Fibroblast of lung (primary cell): ENCODE results near the gene EZH1. TPM values are rescaled to one million over a fixed set of nuclear protein-coding genes. Genes with fewer than 3 reads are reported as not detected.

ENCODE experiments used
- DNase-seq, 2 donors: peaks; one replicate each; pipeline versions ENCODE4 v3.0.0 to v3.0.0-alpha.2; 2010; ENCODE audit warnings: low read depth in 2 of 2
- H2AFZ ChIP-seq: 2 replicates; pipeline ENCODE4 v1.5.1; 2012; ENCODE audit warnings: low read length, control low read depth, inconsistent platforms
- H3K27ac ChIP-seq: 2 replicates; pipeline ENCODE4 v1.5.1; 2011; ENCODE audit warnings: low read length, control low read depth; ENCODE audit not compliant: insufficient read depth
- H3K27me3 ChIP-seq: 2 replicates; pipeline ENCODE4 v1.5.1; 2011; ENCODE audit warnings: mild to moderate bottlenecking, low read length; ENCODE audit not compliant: control insufficient read depth, insufficient read depth
- H3K36me3 ChIP-seq: 2 replicates; pipeline ENCODE4 v1.5.1; 2011; ENCODE audit warnings: low read length; ENCODE audit not compliant: control insufficient read depth, insufficient read depth
- H3K4me1 ChIP-seq: 2 replicates; pipeline ENCODE4 v1.5.1; 2011; ENCODE audit warnings: low read length; ENCODE audit not compliant: control insufficient read depth, insufficient read depth; ENCODE audit errors: extremely low read depth
- H3K4me2 ChIP-seq: 2 replicates; pipeline ENCODE4 v1.5.1; 2011; ENCODE audit warnings: low read length, control low read depth; ENCODE audit not compliant: insufficient read depth; ENCODE audit errors: extremely low read depth
- H3K4me3 ChIP-seq, 4 experiments: fragments of 200-600 bp in 1 of 4; sonication (generic) in 1 of 4; replicated peaks in 1 of 4; 2 replicates each; pipeline ENCODE4 v1.5.1; 2011 to 2016; ENCODE audit warnings: low read length in 4 of 4, low read depth in 3 of 4, mild to moderate bottlenecking in 3 of 4, control low read depth in 2 of 4, inconsistent platforms in 1 of 4, mixed read lengths in 1 of 4; ENCODE audit not compliant: insufficient read depth in 1 of 4; ENCODE audit errors: control extremely low read depth in 1 of 4
- H3K79me2 ChIP-seq: 2 replicates; pipeline ENCODE4 v1.5.1; 2012; ENCODE audit warnings: mild to moderate bottlenecking, low read length, inconsistent platforms; ENCODE audit not compliant: control insufficient read depth, insufficient read depth
- H3K9ac ChIP-seq: 2 replicates; pipeline ENCODE4 v1.5.1; 2011; ENCODE audit warnings: mild to moderate bottlenecking, low read length, control low read depth; ENCODE audit not compliant: insufficient read depth
- H3K9me3 ChIP-seq: 2 replicates; pipeline ENCODE4 v1.5.1; 2012; ENCODE audit warnings: low read depth, low read length; ENCODE audit not compliant: control insufficient read depth, insufficient read depth
- H4K20me1 ChIP-seq: 2 replicates; pipeline ENCODE4 v1.5.1; 2011; ENCODE audit warnings: low read length; ENCODE audit not compliant: control insufficient read depth, insufficient read depth; ENCODE audit errors: extremely low read depth
- CTCF ChIP-seq, 2 donors: IDR thresholded peaks in 1 of 2; conservative IDR thresholded peaks in 1 of 2; 1 replicate in 1 of 2; 2 replicates in 1 of 2; pipeline ENCODE4 v1.5.1; 2011 to 2012; ENCODE audit warnings: low read length in 2 of 2, control low read depth in 1 of 2, inconsistent platforms in 1 of 2, low read depth in 1 of 2, mild to moderate bottlenecking in 1 of 2
- EZH2 ChIP-seq: IDR thresholded peaks from 2 replicates; pipeline ENCODE4 v1.5.1; 2012; ENCODE audit warnings: low read length, control low read depth, mild to moderate bottlenecking; ENCODE audit errors: missing control alignments
- polyA plus RNA-seq, 2 donors: library from polyadenylated mRNA; depleted of rRNA in 1 of 2; stranded (reverse) in 1 of 2; unstranded in 1 of 2; fragments of >200 nt; gene quantifications; 2 replicates each; pipeline ENCODE4 v1.2.1, GENCODE V29; 2011 to 2012; ENCODE audit warnings: missing spikeins in 1 of 2
- total RNA-seq: library from RNA; depleted of rRNA; stranded (reverse); fragments of >200 nt; gene quantifications from 2 replicates; pipeline ENCODE4 v1.2.1, GENCODE V29; 2014

Gene EZH1
- total and polyA plus RNA-seq, 2 donors (not counting 1 experiment from before 2014, with no cell fraction given), result 28.6 to 31.9 TPM

GRCh38 chr17:42680331-42680808 is 64.5 kb downstream of the EZH1 start:
- TF ChIP-seq EZH2 (no peak), CTCF (conservative IDR thresholded peaks at IDR 0.05 in 1 of 2, IDR thresholded peaks at IDR 0.05 in 1 of 2; ENCODE audit: low read depth in 1 of 2, low read length in 2 of 2) (no peak)
- peaks cover 17% of the 10 kb centered on the region for H3K79me2 ChIP-seq
- peak overlapping the region; percentile 94 for H2AFZ ChIP-seq
- no peaks in the 10 kb centered on the region for H4K20me1 ChIP-seq
- H3K4me3 ChIP-seq, result peak overlapping the region in 2 of 4 experiments; percentile 24 to 42
- no peaks in the 10 kb centered on the region for H3K9me3 ChIP-seq
- H3K36me3 ChIP-seq, result peaks cover 6% of the 10 kb centered on the region
- H3K27me3 ChIP-seq, result no peaks in the 10 kb centered on the region
- H3K4me2 ChIP-seq, result peak overlapping the region; percentile 90
- peak overlapping the region; percentile 86 for H3K27ac ChIP-seq
- H3K4me1 ChIP-seq, result peaks cover 41% of the 10 kb centered on the region
- DNase-seq, result peak in 1 of 2 donors; percentile 49
- peak overlapping the region; percentile 56 for H3K9ac ChIP-seq

GRCh38 chr17:42679492-42680330 is 65.1 kb downstream of the EZH1 start:
- Histone ChIP-seq H3K79me2 (peaks cover 23% of the 10 kb centered on the region), H2AFZ (peak overlapping the region; percentile 95), H3K27me3 (no peaks in the 10 kb centered on the region), H3K9ac (peak overlapping the region; percentile 70), H3K36me3 (no peaks in the 10 kb centered on the region), H3K4me3 (peak overlapping the region; percentile 19 to 42 (median 25)), H3K9me3 (no peaks in the 10 kb centered on the region), H3K27ac (peak overlapping the region; percentile 86), H4K20me1 (no peaks in the 10 kb centered on the region), H3K4me2 (peak overlapping the region; percentile 90), H3K4me1 (peaks cover 41% of the 10 kb centered on the region)
- TF ChIP-seq EZH2 (no peak), CTCF (conservative IDR thresholded peaks at IDR 0.05 in 1 of 2, IDR thresholded peaks at IDR 0.05 in 1 of 2; ENCODE audit: low read depth in 1 of 2, low read length in 2 of 2) (peak; percentile 55 to 77)
- DNase-seq, result peak; percentile 77 to 79

- peak overlapping the region; percentile 70 for H3K9ac ChIP-seq
- no peaks in the 10 kb centered on the region for H3K27me3 ChIP-seq
- no peaks in the 10 kb centered on the region for H4K20me1 ChIP-seq
- peaks cover 46% of the 10 kb centered on the region for H3K4me1 ChIP-seq
- H3K9me3 ChIP-seq, result no peaks in the 10 kb centered on the region
- H3K4me2 ChIP-seq, result peak overlapping the region; percentile 90
- DNase-seq, result peak; percentile 36 to 45
- peak overlapping the region; percentile 95 for H2AFZ ChIP-seq
- peak overlapping the region in 3 of 4 experiments; percentile 35 to 65 (median 57) for H3K4me3 ChIP-seq
- no peak for TF ChIP-seq EZH2
- no peak for TF ChIP-seq CTCF (conservative IDR thresholded peaks at IDR 0.05 in 1 of 2, IDR thresholded peaks at IDR 0.05 in 1 of 2; ENCODE audit: low read depth in 1 of 2, low read length in 2 of 2)
- H3K27ac ChIP-seq, result peak overlapping the region; percentile 95
- H3K36me3 ChIP-seq, result no peaks in the 10 kb centered on the region
- H3K79me2 ChIP-seq, result peaks cover 26% of the 10 kb centered on the region
These were observed 65.8 kb downstream of the EZH1 start for GRCh38 chr17:42678951-42679491.
